OCI-LY1 (cell line): ENCODE data around the gene LIMCH1.

Experiments
- H2AFZ ChIP-seq: fragments of 200-600 bp; sonication (generic), shearing (Covaris generic); 2 replicates; pipeline ENCODE4 v1.6.0; 2014; ENCODE audit warnings: antibody characterized with exemption, mild to moderate bottlenecking, low read length
- H3F3A ChIP-seq: fragments of 200-600 bp; sonication (generic), shearing (Covaris generic); 2 replicates; pipeline ENCODE4 v1.6.0; 2014; ENCODE audit warnings: mild to moderate bottlenecking, antibody characterized with exemption, low read length, moderate library complexity; ENCODE audit not compliant: insufficient read depth
- H3K27ac ChIP-seq: fragments of 200-600 bp; sonication (generic); 2 replicates; pipeline ENCODE4 v1.5.1; 2014; ENCODE audit warnings: low read length, mixed run types, mild to moderate bottlenecking, low read depth; ENCODE audit not compliant: poor library complexity, severe bottlenecking
- H3K27me3 ChIP-seq: fragments of 200-600 bp; sonication (generic); 2 replicates; pipeline ENCODE4 v1.6.0; 2014; ENCODE audit warnings: antibody characterized with exemption, mild to moderate bottlenecking, low read length, moderate library complexity; ENCODE audit not compliant: insufficient read depth
- H3K36me3 ChIP-seq: fragments of 200-600 bp; sonication (generic); 2 replicates; pipeline ENCODE4 v1.6.1; 2014; ENCODE audit warnings: mild to moderate bottlenecking, antibody characterized with exemption, low read length, moderate library complexity, mixed read lengths; ENCODE audit not compliant: insufficient read depth
- H3K4me1 ChIP-seq: fragments of 200-600 bp; sonication (generic); 2 replicates; pipeline ENCODE4 v1.5.1; 2014; ENCODE audit warnings: mild to moderate bottlenecking, low read length, moderate library complexity; ENCODE audit not compliant: insufficient read depth, severe bottlenecking
- H3K4me2 ChIP-seq: fragments of 200-600 bp; sonication (generic), shearing (Covaris generic); 2 replicates; pipeline ENCODE4 v1.6.1; 2014; ENCODE audit warnings: low read length
- H3K4me3 ChIP-seq: fragments of 200-600 bp; sonication (generic); 2 replicates; pipeline ENCODE4 v1.5.1; 2014; ENCODE audit warnings: low read length, low read depth, mild to moderate bottlenecking, mixed read lengths; ENCODE audit not compliant: poor library complexity, severe bottlenecking
- H3K79me2 ChIP-seq: fragments of 200-600 bp; shearing (Covaris generic); 2 replicates; pipeline ENCODE4 v1.6.1; 2016; ENCODE audit warnings: mixed run types, low read length, mixed read lengths; ENCODE audit not compliant: insufficient read depth
- H3K9ac ChIP-seq: fragments of 200-600 bp; sonication (generic), shearing (Covaris generic); 2 replicates; pipeline ENCODE4 v1.6.1; 2014; ENCODE audit warnings: mild to moderate bottlenecking, low read length, mixed read lengths
- H3K9me2 ChIP-seq: fragments of 200-600 bp; sonication (generic), shearing (Covaris generic); 2 replicates; pipeline ENCODE4 v1.6.1; 2014; ENCODE audit warnings: low read depth, mild to moderate bottlenecking, low read length, mixed read lengths
- H3K9me3 ChIP-seq: fragments of 200-600 bp; shearing (Covaris generic); 2 replicates; pipeline ENCODE4 v1.6.1; 2014; ENCODE audit warnings: low read length, mixed read lengths
- H4K20me1 ChIP-seq: fragments of 200-600 bp; sonication (generic), shearing (Covaris generic); 2 replicates; pipeline ENCODE4 v1.6.0; 2016; ENCODE audit warnings: mild to moderate bottlenecking, low read length; ENCODE audit not compliant: insufficient read depth
- EZH2 ChIP-seq: fragments of 200-600 bp; sonication (generic), shearing (Covaris generic); IDR thresholded peaks from 2 replicates; pipeline ENCODE4 v1.8.0; 2017; ENCODE audit warnings: borderline replicate concordance, mixed run types, mild to moderate bottlenecking, antibody characterized with exemption, low read length, moderate library complexity, mixed read lengths
- TF ChIP-seq, protein P1 (sequence below): fragments of 200-600 bp; sonication (generic), shearing (Covaris generic); IDR thresholded peaks from 2 replicates; pipeline ENCODE4 v1.5.1; 2017; ENCODE audit warnings: mild to moderate bottlenecking, antibody characterized with exemption, low read length, moderate library complexity, mixed read lengths

Gene LIMCH1

DNA sequence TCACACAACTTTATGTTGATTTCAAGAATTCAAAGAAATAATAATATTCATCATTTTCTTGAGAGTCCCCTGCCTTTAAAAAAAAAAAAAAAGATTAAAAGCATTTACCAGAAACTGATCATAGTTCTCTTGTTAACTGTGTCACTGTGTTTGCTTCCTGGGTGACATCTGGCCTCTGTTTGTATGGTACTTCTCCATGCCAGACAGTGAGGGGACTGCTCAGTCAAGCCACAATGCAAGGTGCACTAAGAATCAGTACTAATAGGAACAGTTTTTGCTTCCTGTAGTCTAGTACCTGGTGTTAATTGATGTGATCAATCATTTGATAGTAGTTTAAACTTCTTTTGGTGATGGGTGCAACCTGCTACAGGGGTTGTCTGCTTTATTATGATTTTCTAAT is 133.0 kb downstream of the LIMCH1 start:
- H3K4me1 ChIP-seq, result no peaks in the 10 kb centered on the region
- no peak overlapping the region for H3K4me3 ChIP-seq
- no peaks in the 10 kb centered on the region for H3K27me3 ChIP-seq
- no peak overlapping the region for H2AFZ ChIP-seq
- no peaks in the 10 kb centered on the region for H3K79me2 ChIP-seq
- H3K9me3 ChIP-seq, result no peaks in the 10 kb centered on the region
- no peaks in the 10 kb centered on the region for H3K9me2 ChIP-seq
- H3K9ac ChIP-seq, result no peak overlapping the region
- H3F3A ChIP-seq, result no peaks in the 10 kb centered on the region
- TF ChIP-seq, protein P1, sequence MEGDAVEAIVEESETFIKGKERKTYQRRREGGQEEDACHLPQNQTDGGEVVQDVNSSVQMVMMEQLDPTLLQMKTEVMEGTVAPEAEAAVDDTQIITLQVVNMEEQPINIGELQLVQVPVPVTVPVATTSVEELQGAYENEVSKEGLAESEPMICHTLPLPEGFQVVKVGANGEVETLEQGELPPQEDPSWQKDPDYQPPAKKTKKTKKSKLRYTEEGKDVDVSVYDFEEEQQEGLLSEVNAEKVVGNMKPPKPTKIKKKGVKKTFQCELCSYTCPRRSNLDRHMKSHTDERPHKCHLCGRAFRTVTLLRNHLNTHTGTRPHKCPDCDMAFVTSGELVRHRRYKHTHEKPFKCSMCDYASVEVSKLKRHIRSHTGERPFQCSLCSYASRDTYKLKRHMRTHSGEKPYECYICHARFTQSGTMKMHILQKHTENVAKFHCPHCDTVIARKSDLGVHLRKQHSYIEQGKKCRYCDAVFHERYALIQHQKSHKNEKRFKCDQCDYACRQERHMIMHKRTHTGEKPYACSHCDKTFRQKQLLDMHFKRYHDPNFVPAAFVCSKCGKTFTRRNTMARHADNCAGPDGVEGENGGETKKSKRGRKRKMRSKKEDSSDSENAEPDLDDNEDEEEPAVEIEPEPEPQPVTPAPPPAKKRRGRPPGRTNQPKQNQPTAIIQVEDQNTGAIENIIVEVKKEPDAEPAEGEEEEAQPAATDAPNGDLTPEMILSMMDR, result no peak
- TF ChIP-seq EZH2, result no peak
- no peak overlapping the region for H3K27ac ChIP-seq
- no peaks in the 10 kb centered on the region for H3K36me3 ChIP-seq
- H4K20me1 ChIP-seq, result no peaks in the 10 kb centered on the region
- H3K4me2 ChIP-seq, result no peak overlapping the region

DNA sequence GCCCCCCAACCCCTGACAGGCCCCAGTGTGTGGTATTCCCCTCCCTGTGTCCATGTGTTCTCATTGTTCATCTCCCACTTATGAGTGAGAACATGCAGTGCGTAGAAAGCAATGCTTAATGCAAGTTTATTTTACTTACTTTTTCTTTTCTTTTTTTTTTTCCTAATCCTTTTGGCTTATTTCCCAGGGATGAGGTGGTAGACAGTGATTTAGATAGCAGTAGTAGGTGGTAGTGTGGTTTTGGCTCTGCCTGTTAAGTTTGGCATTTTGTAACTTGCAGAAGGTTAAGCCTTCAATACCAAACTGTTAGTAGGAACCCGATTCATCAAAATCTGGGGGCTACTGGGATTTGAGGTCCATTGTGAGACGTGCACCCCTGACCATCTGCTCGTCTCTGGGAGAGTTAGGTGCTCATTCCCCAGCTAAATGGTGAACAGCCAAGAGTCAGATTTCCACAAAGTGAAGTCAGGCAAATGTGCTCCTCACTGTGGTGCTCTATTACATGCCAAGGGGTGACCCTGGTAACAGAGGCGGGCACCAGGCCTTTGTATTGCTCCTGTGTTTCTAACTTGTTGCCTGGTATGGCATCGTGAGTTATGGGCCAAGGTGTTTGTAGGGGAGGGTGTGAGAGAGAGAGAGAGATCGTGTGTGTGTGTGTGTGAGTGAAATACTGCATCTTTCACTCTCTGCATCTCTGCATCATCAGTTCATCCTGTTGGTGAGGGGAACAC is 140.3 kb downstream of the LIMCH1 start:
- no peak for TF ChIP-seq EZH2
- TF ChIP-seq, protein P1, result no peak
- H3K4me1 ChIP-seq, result no peaks in the 10 kb centered on the region
- no peaks in the 10 kb centered on the region for H3K9me2 ChIP-seq
- no peak overlapping the region for H3K4me2 ChIP-seq
- H3K27me3 ChIP-seq, result no peaks in the 10 kb centered on the region
- H3K4me3 ChIP-seq, result no peak overlapping the region
- no peaks in the 10 kb centered on the region for H4K20me1 ChIP-seq
- H3K36me3 ChIP-seq, result no peaks in the 10 kb centered on the region
- H3K9ac ChIP-seq, result no peak overlapping the region
- H2AFZ ChIP-seq, result no peak overlapping the region
- no peak overlapping the region for H3K27ac ChIP-seq
- H3K79me2 ChIP-seq, result no peaks in the 10 kb centered on the region
- no peaks in the 10 kb centered on the region for H3K9me3 ChIP-seq
- H3F3A ChIP-seq, result no peaks in the 10 kb centered on the region

DNA sequence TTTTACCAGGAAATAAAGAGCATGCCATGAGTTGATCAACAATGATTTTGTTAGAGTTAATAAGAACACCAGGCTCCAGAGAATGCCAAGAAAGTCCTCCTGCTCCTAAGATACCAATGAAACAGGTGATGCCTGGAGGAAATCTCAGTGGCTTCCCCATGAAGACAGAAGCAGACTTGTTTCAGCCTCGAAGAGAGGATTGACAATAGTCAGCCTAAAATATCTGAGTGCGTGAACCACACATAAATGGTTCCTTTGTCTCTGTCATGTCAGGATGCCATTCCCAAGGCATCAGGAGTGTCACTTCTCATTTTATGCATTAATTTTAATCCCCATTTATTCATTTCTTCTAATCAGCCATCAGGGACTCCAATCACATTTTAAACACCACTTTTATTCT is 141.0 kb downstream of the LIMCH1 start:
- H3K4me3 ChIP-seq, result no peak overlapping the region
- H3F3A ChIP-seq, result no peaks in the 10 kb centered on the region
- H2AFZ ChIP-seq, result no peak overlapping the region
- H3K27ac ChIP-seq, result no peak overlapping the region
- H3K79me2 ChIP-seq, result no peaks in the 10 kb centered on the region
- no peaks in the 10 kb centered on the region for H3K9me3 ChIP-seq
- TF ChIP-seq, protein P1, result no peak
- H3K4me1 ChIP-seq, result no peaks in the 10 kb centered on the region
- no peaks in the 10 kb centered on the region for H3K27me3 ChIP-seq
- H3K4me2 ChIP-seq, result no peak overlapping the region
- no peaks in the 10 kb centered on the region for H3K9me2 ChIP-seq
- H3K36me3 ChIP-seq, result no peaks in the 10 kb centered on the region
- H4K20me1 ChIP-seq, result no peaks in the 10 kb centered on the region
- H3K9ac ChIP-seq, result no peak overlapping the region
